A549 (cell line): ENCODE results near the gene SLC51A.

Experiments
- CEBPB ChIP-seq, 2 experiments: fragments of >200 bp in 1 of 2; sonication (Bioruptor Twin) in 1 of 2; formaldehyde crosslinking in 1 of 2; IDR thresholded peaks; 2 replicates each; pipeline ENCODE4 v1.6.1; 2012 to 2016
- CHD2 ChIP-seq: fragments of 150-350 bp; IDR thresholded peaks from 2 replicates; pipeline ENCODE4 v1.6.1; 2014; ENCODE audit warnings: low read length; ENCODE audit not compliant: partially characterized antibody
- EP300 ChIP-seq, 2 experiments: fragments of >200 bp; sonication (Bioruptor Twin); formaldehyde crosslinking; IDR thresholded peaks; 2 replicates in 1 of 2; 3 replicates in 1 of 2; pipeline ENCODE4 v1.6.1; 2016 to 2017
- FOSB ChIP-seq: fragments of 250-450 bp; sonication (Bioruptor Pico); IDR thresholded peaks from 2 replicates; pipeline ENCODE4 v1.5.0; 2020; ENCODE audit warnings: mild to moderate bottlenecking, moderate library complexity
- KDM1A ChIP-seq: fragments of 200-600 bp; sonication (generic); IDR thresholded peaks from 2 replicates; pipeline ENCODE4 v1.6.1; 2016; ENCODE audit warnings: low read depth, mild to moderate bottlenecking
- KDM5A ChIP-seq: fragments of 200-600 bp; sonication (generic); IDR thresholded peaks from 2 replicates; pipeline ENCODE4 v1.6.1; 2016; ENCODE audit warnings: antibody characterized with exemption, mild to moderate bottlenecking
- MYC ChIP-seq: IDR thresholded peaks from 2 replicates; pipeline ENCODE4 v1.6.1; 2012; ENCODE audit warnings: mild to moderate bottlenecking, inconsistent platforms, low read length, improper control_type of control experiment, borderline replicate concordance
- POLR2A ChIP-seq: IDR thresholded peaks from 2 replicates; pipeline ENCODE4 v1.6.1; 2012; ENCODE audit warnings: mild to moderate bottlenecking, low read length
- TP53 ChIP-seq: fragments of 250-450 bp; sonication (Bioruptor Pico); IDR thresholded peaks from 2 replicates; pipeline ENCODE4 v1.5.0; 2021; ENCODE audit warnings: mild to moderate bottlenecking, moderate library complexity
- ZNF302 ChIP-seq: fragments of 250-450 bp; sonication (Bioruptor Pico); IDR thresholded peaks from 2 replicates; pipeline ENCODE4 v1.9.0; 2021; ENCODE audit warnings: inconsistent platforms, mild to moderate bottlenecking, moderate library complexity
- TF ChIP-seq, protein P1 (sequence below): fragments of >200 bp; sonication (Bioruptor Twin); formaldehyde crosslinking; IDR thresholded peaks from 3 replicates; pipeline ENCODE4 v1.5.1; 2016
- TF ChIP-seq, protein P2 (sequence below): IDR thresholded peaks from 2 replicates; pipeline ENCODE4 v1.6.1; 2012
- TF ChIP-seq, protein P3 (sequence below): IDR thresholded peaks from 2 replicates; pipeline ENCODE4 v1.6.1; 2012
- TF ChIP-seq, protein P4 (sequence below): fragments of 150-350 bp; IDR thresholded peaks from 2 replicates; pipeline ENCODE4 v1.6.1; 2014; ENCODE audit warnings: low read depth, mild to moderate bottlenecking, low read length

DNA sequence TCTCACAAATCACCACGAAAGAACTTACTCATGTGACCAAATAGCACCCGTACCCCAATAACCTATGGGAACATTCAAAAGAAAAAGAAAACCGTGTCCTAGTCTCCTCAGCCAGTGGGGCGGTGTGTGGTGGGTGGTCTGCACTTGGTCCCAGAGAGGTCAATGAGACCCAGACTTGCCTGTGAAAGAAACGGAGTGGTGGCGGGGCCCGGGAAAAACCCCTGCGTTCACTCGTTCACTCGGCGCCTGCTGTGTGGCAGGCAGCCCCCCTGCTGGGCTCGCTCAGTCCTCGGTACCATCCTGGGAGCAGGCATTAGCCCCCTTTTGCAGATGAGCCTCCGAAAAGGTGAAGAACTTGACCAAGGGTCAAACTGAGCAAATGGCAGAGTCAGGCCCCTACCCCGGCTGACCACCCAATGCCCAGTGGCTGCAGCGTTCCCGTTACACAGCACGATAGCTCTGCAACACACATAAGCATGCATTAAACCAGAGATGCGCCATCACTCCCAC, 41.2 kb upstream of the SLC51A start:
- TF ChIP-seq KDM5A = no peak
- TF ChIP-seq, protein P1, sequence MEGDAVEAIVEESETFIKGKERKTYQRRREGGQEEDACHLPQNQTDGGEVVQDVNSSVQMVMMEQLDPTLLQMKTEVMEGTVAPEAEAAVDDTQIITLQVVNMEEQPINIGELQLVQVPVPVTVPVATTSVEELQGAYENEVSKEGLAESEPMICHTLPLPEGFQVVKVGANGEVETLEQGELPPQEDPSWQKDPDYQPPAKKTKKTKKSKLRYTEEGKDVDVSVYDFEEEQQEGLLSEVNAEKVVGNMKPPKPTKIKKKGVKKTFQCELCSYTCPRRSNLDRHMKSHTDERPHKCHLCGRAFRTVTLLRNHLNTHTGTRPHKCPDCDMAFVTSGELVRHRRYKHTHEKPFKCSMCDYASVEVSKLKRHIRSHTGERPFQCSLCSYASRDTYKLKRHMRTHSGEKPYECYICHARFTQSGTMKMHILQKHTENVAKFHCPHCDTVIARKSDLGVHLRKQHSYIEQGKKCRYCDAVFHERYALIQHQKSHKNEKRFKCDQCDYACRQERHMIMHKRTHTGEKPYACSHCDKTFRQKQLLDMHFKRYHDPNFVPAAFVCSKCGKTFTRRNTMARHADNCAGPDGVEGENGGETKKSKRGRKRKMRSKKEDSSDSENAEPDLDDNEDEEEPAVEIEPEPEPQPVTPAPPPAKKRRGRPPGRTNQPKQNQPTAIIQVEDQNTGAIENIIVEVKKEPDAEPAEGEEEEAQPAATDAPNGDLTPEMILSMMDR = no peak
- no peak for TF ChIP-seq FOSB (CRISPR knock-in tag)
- TF ChIP-seq CHD2 = no peak
- TF ChIP-seq POLR2A = no peak
- TF ChIP-seq, protein P2, sequence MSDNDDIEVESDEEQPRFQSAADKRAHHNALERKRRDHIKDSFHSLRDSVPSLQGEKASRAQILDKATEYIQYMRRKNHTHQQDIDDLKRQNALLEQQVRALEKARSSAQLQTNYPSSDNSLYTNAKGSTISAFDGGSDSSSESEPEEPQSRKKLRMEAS = no peak
- TF ChIP-seq TP53 (CRISPR knock-in tag) = no peak
- TF ChIP-seq, protein P3, sequence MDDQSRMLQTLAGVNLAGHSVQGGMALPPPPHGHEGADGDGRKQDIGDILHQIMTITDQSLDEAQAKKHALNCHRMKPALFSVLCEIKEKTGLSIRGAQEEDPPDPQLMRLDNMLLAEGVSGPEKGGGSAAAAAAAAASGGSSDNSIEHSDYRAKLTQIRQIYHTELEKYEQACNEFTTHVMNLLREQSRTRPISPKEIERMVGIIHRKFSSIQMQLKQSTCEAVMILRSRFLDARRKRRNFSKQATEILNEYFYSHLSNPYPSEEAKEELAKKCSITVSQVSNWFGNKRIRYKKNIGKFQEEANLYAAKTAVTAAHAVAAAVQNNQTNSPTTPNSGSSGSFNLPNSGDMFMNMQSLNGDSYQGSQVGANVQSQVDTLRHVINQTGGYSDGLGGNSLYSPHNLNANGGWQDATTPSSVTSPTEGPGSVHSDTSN = no peak
- TF ChIP-seq ZNF302 (CRISPR knock-in tag) = no peak
- no peak for TF ChIP-seq CEBPB (IDR thresholded peaks at IDR 0.05)
- no peak for TF ChIP-seq KDM1A
- TF ChIP-seq EP300 (IDR thresholded peaks at IDR 0.05) = no peak
- TF ChIP-seq MYC = no peak
- TF ChIP-seq, protein P4, sequence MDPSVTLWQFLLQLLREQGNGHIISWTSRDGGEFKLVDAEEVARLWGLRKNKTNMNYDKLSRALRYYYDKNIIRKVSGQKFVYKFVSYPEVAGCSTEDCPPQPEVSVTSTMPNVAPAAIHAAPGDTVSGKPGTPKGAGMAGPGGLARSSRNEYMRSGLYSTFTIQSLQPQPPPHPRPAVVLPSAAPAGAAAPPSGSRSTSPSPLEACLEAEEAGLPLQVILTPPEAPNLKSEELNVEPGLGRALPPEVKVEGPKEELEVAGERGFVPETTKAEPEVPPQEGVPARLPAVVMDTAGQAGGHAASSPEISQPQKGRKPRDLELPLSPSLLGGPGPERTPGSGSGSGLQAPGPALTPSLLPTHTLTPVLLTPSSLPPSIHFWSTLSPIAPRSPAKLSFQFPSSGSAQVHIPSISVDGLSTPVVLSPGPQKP = no peak
